Lower lobe of right lung (tissue), 2 donors: ENCODE results near the gene SIGLEC15. TPM values are rescaled to one million over a fixed set of nuclear protein-coding genes. Genes with fewer than 3 reads are reported as not detected.

Experiments used
- ATAC-seq, 2 donors: fragments of 200-7000 bp; cut with Tn5 transposase; one replicate each; pipeline ENCODE4 v1.9.1; 2020 to 2022; ENCODE audit warnings: mild to moderate bottlenecking in 2 of 2, moderate library complexity in 2 of 2
- DNase-seq: peaks from one replicate; pipeline ENCODE4 v3.0.0-alpha.2; 2020
- H3K27ac ChIP-seq: fragments of 200-600 bp; one replicate; pipeline ENCODE4 v1.8.0; 2022
- H3K27me3 ChIP-seq: fragments of 200-600 bp; one replicate; pipeline ENCODE4 v1.8.0; 2022; ENCODE audit warnings: low read depth
- H3K36me3 ChIP-seq: fragments of 200-600 bp; one replicate; pipeline ENCODE4 v1.8.0; 2022; ENCODE audit warnings: mild to moderate bottlenecking
- H3K4me1 ChIP-seq: fragments of 200-600 bp; one replicate; pipeline ENCODE4 v1.8.0; 2022
- H3K4me3 ChIP-seq: fragments of 200-600 bp; one replicate; pipeline ENCODE4 v1.8.0; 2022; ENCODE audit warnings: mild to moderate bottlenecking
- H3K9me3 ChIP-seq: fragments of 200-600 bp; one replicate; pipeline ENCODE4 v1.8.0; 2022
- CTCF ChIP-seq: fragments of 200-600 bp; IDR thresholded peaks from one replicate; pipeline ENCODE4 v1.8.0; 2022; ENCODE audit warnings: antibody characterized with exemption, mild to moderate bottlenecking
- intact Hi-C: fragments of 100-400 bp; cut with DNase I; formaldehyde crosslinking; loops from one replicate; pipeline ENCODE4 v1.11.0; 2022
- total RNA-seq: library from RNA; stranded (reverse); fragmentation: NEBNext Ultra II Directional; extraction: Animal tissue kit (Norgen Biotek cat#: 25700); gene quantifications from one replicate; pipeline ENCODE4 v1.2.1, GENCODE V29; 2021
- donor health status: DM: no; HTN: yes; CAD: no; lungs with severe emphysema.

Gene SIGLEC15
- total RNA-seq, 1 donor from 2014 or later: 0.35 TPM

- DNase-seq: no peak
- Histone ChIP-seq H3K4me1 (no peaks in the 10 kb centered on the region), H3K36me3 (peaks cover 96% of the 10 kb centered on the region), H3K27ac (no peak overlapping the region), H3K27me3 (no peaks in the 10 kb centered on the region), H3K4me3 (no peak overlapping the region), H3K9me3 (no peaks in the 10 kb centered on the region)
- intact Hi-C loops: no loop called here
- no peak for ATAC-seq
- no peak for TF ChIP-seq CTCF
These were observed 44.9 kb downstream of the SIGLEC15 start for GRCh38 chr18:45870419-45870818.

GRCh38 chr18:45871431-45872084 lies 46.1 kb downstream of the SIGLEC15 start:
- ATAC-seq: no peak
- Histone ChIP-seq H3K27me3 (no peaks in the 10 kb centered on the region), H3K4me3 (no peak overlapping the region), H3K4me1 (no peaks in the 10 kb centered on the region), H3K36me3 (peaks cover 95% of the 10 kb centered on the region), H3K9me3 (no peaks in the 10 kb centered on the region), H3K27ac (no peak overlapping the region)
- DNase-seq: no peak
- no peak for TF ChIP-seq CTCF
- intact Hi-C loops: no loop called here

GRCh38 chr18:45874491-45875184 lies 49.2 kb downstream of the SIGLEC15 start:
- Histone ChIP-seq H3K27me3 (no peaks in the 10 kb centered on the region), H3K4me1 (no peaks in the 10 kb centered on the region), H3K27ac (no peak overlapping the region), H3K9me3 (no peaks in the 10 kb centered on the region), H3K36me3 (peaks cover 88% of the 10 kb centered on the region), H3K4me3 (no peak overlapping the region)
- intact Hi-C loops: no loop called here
- DNase-seq (no peak), ATAC-seq (no peak)
- no peak for TF ChIP-seq CTCF

- Histone ChIP-seq H3K4me3 (no peak overlapping the region), H3K27me3 (no peaks in the 10 kb centered on the region), H3K27ac (no peak overlapping the region), H3K36me3 (peaks cover 85% of the 10 kb centered on the region), H3K4me1 (no peaks in the 10 kb centered on the region), H3K9me3 (no peaks in the 10 kb centered on the region)
- intact Hi-C loops: no loop called here
- no peak for DNase-seq
- TF ChIP-seq CTCF: no peak
- no peak for ATAC-seq
These were observed 50.7 kb downstream of the SIGLEC15 start for GRCh38 chr18:45876161-45876560.

GRCh38 chr18:45877403-45877802 lies 51.9 kb downstream of the SIGLEC15 start:
- Histone ChIP-seq H3K36me3 (peaks cover 87% of the 10 kb centered on the region), H3K27me3 (no peaks in the 10 kb centered on the region), H3K4me3 (no peak overlapping the region), H3K27ac (no peak overlapping the region), H3K9me3 (no peaks in the 10 kb centered on the region), H3K4me1 (no peaks in the 10 kb centered on the region)
- ATAC-seq: no peak
- TF ChIP-seq CTCF: no peak
- DNase-seq: no peak
- intact Hi-C loops: no loop called here
